ENCODE measurements around the gene SZRD1. TPM values are rescaled to one million over a fixed set of nuclear protein-coding genes. Genes with fewer than 3 reads are reported as not detected.

The SZRD1 gene
- total and polyA plus RNA-seq, 2 of the 4 experiments (the other 2 are of a cell fraction): 119 to 149 TPM

DNA sequence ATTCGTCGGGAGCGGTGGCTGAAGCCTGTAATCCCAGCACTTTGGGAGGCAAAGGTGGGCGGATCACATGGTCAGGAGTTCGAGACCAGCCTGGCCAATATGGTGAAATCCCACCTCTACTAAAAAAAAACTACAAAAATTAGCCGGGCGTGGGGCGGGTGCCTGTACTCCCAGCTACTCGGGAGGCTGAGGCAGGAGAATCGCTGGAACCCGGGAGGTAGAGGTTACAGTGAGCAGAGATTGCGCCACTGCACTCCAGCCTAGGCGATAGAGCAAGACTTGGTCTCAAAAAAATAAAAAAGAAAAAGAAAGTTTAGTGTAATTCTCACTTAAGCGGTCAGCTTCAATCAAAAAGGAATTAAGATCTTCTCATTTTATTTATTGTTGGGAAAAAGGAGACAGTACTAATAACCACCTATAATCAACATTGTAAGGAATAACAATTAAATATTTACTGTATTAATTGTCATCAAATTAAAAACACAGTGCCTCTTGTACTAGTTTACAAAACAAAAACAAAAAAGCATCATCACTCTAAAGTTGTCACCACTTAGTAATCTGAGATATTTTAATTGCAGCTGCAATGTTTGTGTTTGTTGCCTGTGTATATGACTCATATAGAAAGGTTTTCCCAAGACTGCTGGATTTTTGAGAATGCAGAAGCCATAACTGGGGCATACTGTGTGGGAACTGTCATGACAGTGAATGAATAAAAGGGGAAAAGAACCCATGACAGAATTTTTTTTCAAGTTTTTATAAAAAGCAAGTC lies 18.4 kb upstream of the SZRD1 start:
- Histone ChIP-seq H4K91ac (ENCODE audit: insufficient read depth, low read depth, low read length) (no peak overlapping the region), H3K9ac (ENCODE audit: low read depth, low read length) (no peak overlapping the region), H2AK9ac (replicated peaks; ENCODE audit: low read depth, low read length, poor library complexity) (no peak overlapping the region), H2AFZ (replicated peaks; ENCODE audit: low read length, poor library complexity) (no peak overlapping the region), H3K4me2 (ENCODE audit: low read depth, low read length) (peak overlapping the region; percentile 80; the same call in 1 of the 2 replicates), H4K20me1 (ENCODE audit: insufficient read depth, low read length) (peaks cover 73% of the 10 kb centered on the region), H3K27ac (ENCODE audit: insufficient read depth, low read length) (no peak overlapping the region), H3K4ac (ENCODE audit: low read depth, low read length) (peak overlapping the region; percentile 46; the same call in 1 of the 2 replicates), H3K9me3 (ENCODE audit: control insufficient read depth, insufficient read depth, low read length) (no peaks in the 10 kb centered on the region), H3K27me3 (ENCODE audit: control insufficient read depth, insufficient read depth, low read length) (no peaks in the 10 kb centered on the region), H3K23ac (ENCODE audit: low read depth, low read length) (peak overlapping the region; percentile 45; the same call in 1 of the 2 replicates), H2BK15ac (ENCODE audit: low read depth, low read length) (no peak overlapping the region), H3K79me1 (ENCODE audit: low read depth in 1 of 2, low read length in 2 of 2) (peaks cover 0 to 48% of the 10 kb centered on the region in 2 experiments; a peak in 3 of 4 replicates), H3K36me3 (ENCODE audit: control insufficient read depth, insufficient read depth, low read length) (no peaks in the 10 kb centered on the region), H2BK5ac (ENCODE audit: low read depth, low read length, poor library complexity, severe bottlenecking) (peak overlapping the region; percentile 59), H2AK5ac (ENCODE audit: low read depth, low read length) (no peak overlapping the region), H3K56ac (ENCODE audit: extremely low read depth, insufficient read depth, low read length) (0 out of 2 replicates have a peak overlapping the region, but pooled peaks have one; percentile 30), H2BK120ac (ENCODE audit: low read depth, low read length) (no peak overlapping the region; the same call in 1 of the 2 replicates), H4K5ac (ENCODE audit: low read depth, low read length) (no peak overlapping the region), H3K18ac (ENCODE audit: low read depth, low read length) (no peak overlapping the region), H2BK20ac (ENCODE audit: low read depth, low read length) (0 out of 2 replicates have a peak overlapping the region, but pooled peaks have one; percentile 38), H3K4me3 (ENCODE audit: insufficient read depth, low read depth, low read length) (no peak overlapping the region), H3K14ac (replicated peaks; ENCODE audit: low read depth, low read length) (no peak overlapping the region), H3K9me1 (ENCODE audit: insufficient read depth, low read length) (peaks cover 14% of the 10 kb centered on the region), H4K8ac (ENCODE audit: low read depth in 2 of 2, low read length in 2 of 2) (no peak overlapping the region), H3K4me1 (ENCODE audit: control insufficient read depth, insufficient read depth, low read length) (peaks cover 9% of the 10 kb centered on the region)
- TF ChIP-seq SMC3 (IDR thresholded peaks at IDR 0.05; ENCODE audit: low read depth, low read length) (no peak), CEBPB (IDR thresholded peaks at IDR 0.05; ENCODE audit: low read depth, low read length) (peak; percentile 65), BHLHE40 (IDR thresholded peaks at IDR 0.05; ENCODE audit: low read depth, low read length) (peak; percentile 33; the same call in 1 of the 2 replicates), CHD1 (IDR thresholded peaks at IDR 0.05; ENCODE audit: low read depth, low read length) (no peak), FOS (IDR thresholded peaks at IDR 0.05; ENCODE audit: low read depth, low read length) (peak; percentile 92)
- dilution Hi-C loops (cut with HindIII; ENCODE audit: low sequenced_read_pairs, unreplicated experiment): no loop called here
- WGBS, 2 experiments (ENCODE audit: extremely low coverage in 2 of 2, insufficient read length in 1 of 2): 100% methylated on average over 4 of the region's 14 CpGs; no CpG with 5 or more reads in 1 of the 2 experiments
- POLR2A ChIA-PET (ENCODE audit: unreplicated experiment): no interaction called here
- in situ Hi-C loops (cut with MboI; ENCODE audit: low sequenced_read_pairs): no loop called here
- DNase-seq (peak; percentile 85), ATAC-seq (ENCODE audit: low read depth) (peak; percentile 24)
- intact Hi-C loops (cut with micrococcal nuclease): no loop called here
- CTCF ChIA-PET: no interaction called here
- BruUV-seq (replicated peaks): no TSS peak

Measured in IMR-90 (cell line).